ENCODE data around the gene IQCK.

The IQCK gene

GRCh38 chr16:19835968-19836421 is 117.9 kb downstream of the IQCK start:
- no peak for DNase-seq (ENCODE audit: low read depth, low spot score)

GRCh38 chr16:19837331-19837980 is 119.4 kb downstream of the IQCK start:
- DNase-seq (ENCODE audit: low read depth, low spot score): no peak

- DNase-seq (ENCODE audit: low read depth, low spot score): no peak
Observed at GRCh38 chr16:19837984-19838707, 120.1 kb downstream of the IQCK start.

- no peak for DNase-seq (ENCODE audit: low read depth, low spot score)
Observed at GRCh38 chr16:19840524-19841110, 122.5 kb downstream of the IQCK start.

GRCh38 chr16:19841184-19841583 is 123.1 kb downstream of the IQCK start:
- DNase-seq (ENCODE audit: low read depth, low spot score): no peak

- no peak for DNase-seq (ENCODE audit: low read depth, low spot score)
Observed at GRCh38 chr16:19842426-19843157, 124.5 kb downstream of the IQCK start.

GRCh38 chr16:19843371-19843770 is 125.3 kb downstream of the IQCK start:
- no peak for DNase-seq (ENCODE audit: low read depth, low spot score)

- DNase-seq (ENCODE audit: low read depth, low spot score): no peak
Observed at GRCh38 chr16:19844945-19845641, 127.0 kb downstream of the IQCK start.

GRCh38 chr16:19846436-19846835 is 128.4 kb downstream of the IQCK start:
- DNase-seq (ENCODE audit: low read depth, low spot score): no peak

GRCh38 chr16:19848756-19849155 is 130.7 kb downstream of the IQCK start:
- no peak for DNase-seq (ENCODE audit: low read depth, low spot score)

- DNase-seq (ENCODE audit: low read depth, low spot score): no peak
Observed at GRCh38 chr16:19850131-19850817, 132.2 kb downstream of the IQCK start.

- DNase-seq (ENCODE audit: low read depth, low spot score): no peak
Observed at GRCh38 chr16:19851476-19851875, 133.4 kb downstream of the IQCK start.

GRCh38 chr16:19853132-19853741 is 135.2 kb downstream of the IQCK start:
- DNase-seq (ENCODE audit: low read depth, low spot score): no peak

- no peak for DNase-seq (ENCODE audit: low read depth, low spot score)
Observed at GRCh38 chr16:19853742-19854542, 135.9 kb downstream of the IQCK start.

GRCh38 chr16:19854543-19854876 is 136.4 kb downstream of the IQCK start:
- no peak for DNase-seq (ENCODE audit: low read depth, low spot score)

GRCh38 chr16:19856120-19856519 is 138.0 kb downstream of the IQCK start:
- DNase-seq (ENCODE audit: low read depth, low spot score): no peak

- no peak for DNase-seq (ENCODE audit: low read depth, low spot score)
Observed at GRCh38 chr16:19857593-19858339, 139.7 kb downstream of the IQCK start.

GRCh38 chr16:19858340-19859018 is 140.4 kb downstream of the IQCK start:
- DNase-seq (ENCODE audit: low read depth, low spot score): no peak

- DNase-seq (ENCODE audit: low read depth, low spot score): no peak
Observed at GRCh38 chr16:19859166-19859565, 141.1 kb downstream of the IQCK start.

Data from iPS DF 19.7 (cell line).